ENCODE measurements around the gene PFKM.
A peak's percentile ranks its signal among the peaks of the same experiment; 100 is the strongest.
"Not testable (repeated sequence)": the region's sequence is repeated elsewhere in the genome, so short reads cannot be mapped to it uniquely, and the experiment has no call there.

The PFKM gene

DNA sequence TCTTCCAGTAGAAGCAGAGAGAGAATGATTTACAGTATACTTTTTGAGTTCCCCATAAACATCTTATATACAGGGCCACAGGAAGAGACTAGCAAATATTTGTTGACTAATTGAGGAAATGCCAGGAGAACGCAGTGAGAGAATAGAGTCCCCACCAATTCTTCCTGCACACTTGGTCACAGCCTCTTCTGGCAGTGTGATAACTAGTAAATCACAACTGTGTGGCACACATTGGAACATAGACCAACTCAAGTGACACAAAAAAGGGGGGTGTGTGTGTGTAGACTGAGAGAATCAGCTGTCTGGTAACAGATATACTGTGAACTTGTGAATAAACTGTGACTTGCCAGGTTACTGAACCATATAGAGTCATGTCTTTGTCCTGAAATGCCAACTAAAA lies 10.2 kb downstream of the PFKM start:
- Histone ChIP-seq H3K9me3 (ENCODE audit: control insufficient read depth, insufficient read depth, low read depth, low read length) (no peaks in the 10 kb centered on the region), H3K27ac (ENCODE audit: low read depth, low read length) (no peak overlapping the region), H3K9ac (ENCODE audit: low read length) (no peak overlapping the region), H3K4me3 (ENCODE audit: low read depth, low read length) (no peak overlapping the region), H3K36me3 (ENCODE audit: control insufficient read depth, insufficient read depth, low read length) (peaks cover 79% of the 10 kb centered on the region), H3K27me3 (ENCODE audit: control insufficient read depth, insufficient read depth, low read length) (no peaks in the 10 kb centered on the region), H3K4me1 (ENCODE audit: control insufficient read depth, insufficient read depth, low read length) (no peaks in the 10 kb centered on the region)

DNA sequence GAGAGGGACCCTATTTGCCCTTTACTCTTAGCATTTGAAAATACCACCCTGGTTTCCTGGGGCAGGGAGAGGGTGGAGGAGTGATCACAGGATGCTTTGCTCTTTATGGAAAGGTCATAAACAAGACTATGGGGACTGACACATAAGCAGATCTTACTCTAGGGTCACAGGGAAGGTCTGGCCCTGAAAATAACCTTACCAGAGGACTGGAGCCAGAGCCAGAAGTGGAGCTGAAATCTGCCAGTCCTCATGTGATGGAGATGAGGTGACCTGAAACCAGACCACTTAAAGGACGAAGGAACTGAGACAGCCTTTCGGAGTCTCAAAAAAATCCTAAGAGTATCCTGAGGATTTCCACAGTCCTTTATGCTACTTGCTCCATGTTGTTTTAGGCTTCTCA lies 12.4 kb downstream of the PFKM start:
- no peak overlapping the region for H3K9ac ChIP-seq (ENCODE audit: low read length)
- no peaks in the 10 kb centered on the region for H3K27me3 ChIP-seq (ENCODE audit: control insufficient read depth, insufficient read depth, low read length)
- H3K4me1 ChIP-seq (ENCODE audit: control insufficient read depth, insufficient read depth, low read length), result no peaks in the 10 kb centered on the region
- H3K9me3 ChIP-seq (ENCODE audit: control insufficient read depth, insufficient read depth, low read depth, low read length), result no peaks in the 10 kb centered on the region
- no peak overlapping the region for H3K4me3 ChIP-seq (ENCODE audit: low read depth, low read length)
- H3K27ac ChIP-seq (ENCODE audit: low read depth, low read length), result no peak overlapping the region
- H3K36me3 ChIP-seq (ENCODE audit: control insufficient read depth, insufficient read depth, low read length), result peaks cover 76% of the 10 kb centered on the region

DNA sequence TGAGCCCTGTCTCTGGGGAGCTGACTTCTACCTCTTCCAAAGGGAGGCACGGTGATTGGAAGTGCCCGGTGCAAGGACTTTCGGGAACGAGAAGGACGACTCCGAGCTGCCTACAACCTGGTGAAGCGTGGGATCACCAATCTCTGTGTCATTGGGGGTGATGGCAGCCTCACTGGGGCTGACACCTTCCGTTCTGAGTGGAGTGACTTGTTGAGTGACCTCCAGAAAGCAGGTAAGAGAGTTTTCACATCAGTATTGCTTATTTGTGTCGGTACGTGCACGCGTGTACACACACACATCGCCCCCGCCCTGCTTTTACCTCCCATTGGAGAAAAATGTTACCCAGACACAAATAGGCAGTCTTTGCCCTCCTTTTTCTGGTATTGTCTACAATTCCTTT lies 13.7 kb downstream of the PFKM start:
- H3K9me3 ChIP-seq (ENCODE audit: control insufficient read depth, insufficient read depth, low read depth, low read length), result no peaks in the 10 kb centered on the region
- H3K4me3 ChIP-seq (ENCODE audit: low read depth, low read length), result no peak overlapping the region
- H3K9ac ChIP-seq (ENCODE audit: low read length), result no peak overlapping the region
- peaks cover 74% of the 10 kb centered on the region for H3K36me3 ChIP-seq (ENCODE audit: control insufficient read depth, insufficient read depth, low read length)
- H3K4me1 ChIP-seq (ENCODE audit: control insufficient read depth, insufficient read depth, low read length), result no peaks in the 10 kb centered on the region
- no peak overlapping the region for H3K27ac ChIP-seq (ENCODE audit: low read depth, low read length)
- H3K27me3 ChIP-seq (ENCODE audit: control insufficient read depth, insufficient read depth, low read length), result no peaks in the 10 kb centered on the region

DNA sequence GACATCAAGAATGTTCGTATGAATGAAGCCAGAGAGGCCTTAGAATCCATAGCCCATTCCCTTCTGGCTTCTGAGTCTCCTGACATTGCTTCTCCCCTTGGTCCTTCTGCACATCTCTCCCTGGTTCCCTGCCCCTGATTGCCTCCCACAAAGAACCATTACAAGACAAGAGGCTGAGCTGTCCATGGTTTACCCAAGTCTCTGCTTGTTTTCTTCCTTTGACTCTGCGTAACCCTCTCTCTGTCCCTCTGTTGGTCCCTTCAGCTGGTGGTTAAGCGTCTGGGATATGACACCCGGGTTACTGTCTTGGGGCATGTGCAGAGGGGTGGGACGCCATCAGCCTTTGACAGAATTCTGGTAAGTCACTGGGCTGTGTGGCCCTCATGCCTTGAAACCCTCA lies 15.9 kb downstream of the PFKM start:
- Histone ChIP-seq H3K27me3 (ENCODE audit: control insufficient read depth, insufficient read depth, low read length) (no peaks in the 10 kb centered on the region), H3K9ac (ENCODE audit: low read length) (no peak overlapping the region), H3K4me3 (ENCODE audit: low read depth, low read length) (no peak overlapping the region), H3K9me3 (ENCODE audit: control insufficient read depth, insufficient read depth, low read depth, low read length) (no peaks in the 10 kb centered on the region), H3K27ac (ENCODE audit: low read depth, low read length) (no peak overlapping the region), H3K4me1 (ENCODE audit: control insufficient read depth, insufficient read depth, low read length) (no peaks in the 10 kb centered on the region), H3K36me3 (ENCODE audit: control insufficient read depth, insufficient read depth, low read length) (peaks cover 78% of the 10 kb centered on the region)

DNA sequence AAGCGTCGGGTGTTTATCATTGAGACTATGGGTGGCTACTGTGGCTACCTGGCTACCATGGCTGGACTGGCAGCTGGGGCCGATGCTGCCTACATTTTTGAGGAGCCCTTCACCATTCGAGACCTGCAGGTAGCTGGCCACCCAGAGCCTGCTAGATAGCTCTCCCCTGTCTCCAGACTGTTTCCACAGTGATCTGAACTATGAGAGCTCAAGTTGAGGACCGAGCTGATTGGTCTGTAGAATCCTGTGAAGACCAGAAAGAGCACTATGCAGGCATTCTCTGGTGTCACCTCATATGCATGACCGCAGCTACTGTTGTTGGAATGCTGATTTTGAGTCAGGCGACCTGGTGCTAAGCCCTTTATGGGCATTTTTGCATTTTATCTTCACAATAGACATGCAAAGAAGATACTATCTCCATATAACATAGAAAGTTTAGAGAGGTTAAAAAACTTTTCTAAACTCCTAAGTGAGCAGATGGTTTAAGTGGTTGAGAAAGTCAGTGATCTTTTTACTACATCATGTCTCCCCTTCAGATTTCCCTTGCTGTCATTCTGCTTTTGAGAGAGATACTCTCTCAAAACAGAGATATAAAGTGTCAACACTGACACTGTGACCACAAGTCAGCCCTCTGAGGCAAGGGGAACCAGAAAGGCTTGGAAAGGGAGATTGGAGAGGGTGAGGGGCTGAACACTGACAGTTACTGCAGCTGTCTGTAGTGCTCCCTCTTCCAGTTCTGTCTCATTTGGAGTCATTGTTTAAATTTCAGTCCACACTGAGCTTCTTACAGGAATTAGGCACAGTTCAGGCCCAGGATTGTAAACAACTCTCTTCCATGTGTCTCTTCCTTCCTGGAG lies 23.9 kb downstream of the PFKM start:
- no peak overlapping the region for H3K9ac ChIP-seq (ENCODE audit: low read length)
- H3K27me3 ChIP-seq (ENCODE audit: control insufficient read depth, insufficient read depth, low read length), result no peaks in the 10 kb centered on the region
- no peak overlapping the region; the same call in 1 of the 2 replicates for H3K27ac ChIP-seq (ENCODE audit: low read depth, low read length)
- H3K4me3 ChIP-seq (ENCODE audit: low read depth, low read length), result no peak overlapping the region; the same call in 1 of the 2 replicates
- peaks cover 86% of the 10 kb centered on the region for H3K36me3 ChIP-seq (ENCODE audit: control insufficient read depth, insufficient read depth, low read length)
- H3K4me1 ChIP-seq (ENCODE audit: control insufficient read depth, insufficient read depth, low read length), result peaks cover 11% of the 10 kb centered on the region
- H3K9me3 ChIP-seq (ENCODE audit: control insufficient read depth, insufficient read depth, low read depth, low read length), result no peaks in the 10 kb centered on the region

DNA sequence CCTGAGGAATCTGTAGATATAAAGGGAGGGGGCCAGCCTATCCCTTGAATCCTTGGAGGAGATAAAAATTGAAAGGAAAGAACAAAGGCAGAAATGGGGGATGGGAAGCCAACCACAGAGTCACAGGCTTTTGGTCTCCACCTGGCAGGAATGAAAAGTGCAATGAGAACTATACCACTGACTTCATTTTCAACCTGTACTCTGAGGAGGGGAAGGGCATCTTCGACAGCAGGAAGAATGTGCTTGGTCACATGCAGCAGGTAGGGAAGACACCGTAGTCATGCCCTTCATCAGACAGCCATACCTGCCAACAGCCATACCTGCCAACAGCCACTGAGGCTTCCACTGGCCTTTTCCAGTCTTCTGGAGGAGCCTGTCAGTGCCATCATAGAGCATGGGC lies 24.7 kb downstream of the PFKM start:
- H3K27ac ChIP-seq (ENCODE audit: low read depth, low read length), result no peak overlapping the region
- peaks cover 11% of the 10 kb centered on the region for H3K4me1 ChIP-seq (ENCODE audit: control insufficient read depth, insufficient read depth, low read length)
- no peak overlapping the region for H3K9ac ChIP-seq (ENCODE audit: low read length)
- H3K27me3 ChIP-seq (ENCODE audit: control insufficient read depth, insufficient read depth, low read length), result no peaks in the 10 kb centered on the region
- peaks cover 83% of the 10 kb centered on the region for H3K36me3 ChIP-seq (ENCODE audit: control insufficient read depth, insufficient read depth, low read length)
- H3K4me3 ChIP-seq (ENCODE audit: low read depth, low read length), result no peak overlapping the region
- no peaks in the 10 kb centered on the region for H3K9me3 ChIP-seq (ENCODE audit: control insufficient read depth, insufficient read depth, low read depth, low read length)

DNA sequence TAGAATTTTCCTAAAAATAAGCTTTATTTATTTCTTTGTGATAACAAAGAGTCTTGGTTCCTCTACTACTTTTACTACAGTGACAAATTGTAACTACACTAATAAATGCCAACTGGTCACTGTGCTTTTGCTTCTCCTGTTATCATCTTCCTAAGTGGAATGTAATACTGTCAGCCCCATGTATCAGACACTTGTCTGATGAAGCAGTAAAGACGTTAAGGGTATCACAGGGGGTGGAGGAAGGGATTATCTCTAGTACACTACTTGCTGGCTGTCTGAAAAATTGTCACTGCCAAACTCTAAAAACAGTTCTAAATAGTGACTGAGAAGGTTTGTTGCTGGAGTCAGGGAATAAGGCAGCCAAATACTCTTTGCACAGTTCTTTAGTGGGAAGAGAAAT lies 26.8 kb downstream of the PFKM start:
- H3K9me3 ChIP-seq (ENCODE audit: control insufficient read depth, insufficient read depth, low read depth, low read length), result no peaks in the 10 kb centered on the region
- no peak overlapping the region for H3K27ac ChIP-seq (ENCODE audit: low read depth, low read length)
- peaks cover 73% of the 10 kb centered on the region for H3K36me3 ChIP-seq (ENCODE audit: control insufficient read depth, insufficient read depth, low read length)

DNA sequence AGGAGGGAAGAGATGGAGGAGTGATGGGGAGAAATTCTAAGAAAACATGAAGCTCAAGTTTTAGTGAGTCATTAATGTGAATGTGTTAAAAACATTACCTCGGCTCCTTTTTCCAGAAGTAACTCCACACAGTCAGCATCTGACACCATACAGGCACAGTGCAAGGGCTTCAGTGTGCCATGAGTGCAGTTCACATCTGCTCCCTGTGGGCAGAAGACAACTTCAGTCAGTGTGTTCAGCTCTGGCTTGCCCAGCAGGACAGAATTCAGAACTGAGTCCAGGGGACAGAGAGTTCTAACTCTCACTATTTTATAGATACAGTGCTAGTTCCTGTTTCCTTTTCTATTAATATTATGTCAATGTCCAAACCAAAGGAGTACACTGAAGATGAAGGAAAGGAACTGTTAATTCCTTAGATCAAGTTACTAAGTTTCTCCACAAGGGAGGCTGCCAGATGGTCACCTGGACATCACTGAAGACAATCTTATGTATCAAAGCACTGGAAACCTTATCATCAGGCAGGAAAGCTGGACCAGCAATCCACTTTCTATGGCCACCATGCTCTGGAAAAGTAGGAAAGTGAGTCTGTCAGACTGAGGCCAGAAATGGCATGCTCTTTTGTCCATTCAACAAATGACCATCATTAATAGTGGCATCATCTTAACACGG lies 32.1 kb downstream of the PFKM start:
- Histone ChIP-seq H3K27ac (ENCODE audit: low read depth, low read length) (no peak overlapping the region), H3K4me1 (ENCODE audit: control insufficient read depth, insufficient read depth, low read length) (no peaks in the 10 kb centered on the region), H3K27me3 (ENCODE audit: control insufficient read depth, insufficient read depth, low read length) (no peaks in the 10 kb centered on the region), H3K9me3 (ENCODE audit: control insufficient read depth, insufficient read depth, low read depth, low read length) (no peaks in the 10 kb centered on the region), H3K4me3 (ENCODE audit: low read depth, low read length) (no peak overlapping the region), H3K9ac (ENCODE audit: low read length) (no peak overlapping the region), H3K36me3 (ENCODE audit: control insufficient read depth, insufficient read depth, low read length) (peaks cover 23% of the 10 kb centered on the region)

More for the DNA sequence above, 26.8 kb downstream of the PFKM start:
- Histone ChIP-seq H3K9ac (ENCODE audit: low read length) (no peak overlapping the region), H3K4me3 (ENCODE audit: low read depth, low read length) (no peak overlapping the region), H3K4me1 (ENCODE audit: control insufficient read depth, insufficient read depth, low read length) (peaks cover 11% of the 10 kb centered on the region), H3K27me3 (ENCODE audit: control insufficient read depth, insufficient read depth, low read length) (no peaks in the 10 kb centered on the region)

DNA sequence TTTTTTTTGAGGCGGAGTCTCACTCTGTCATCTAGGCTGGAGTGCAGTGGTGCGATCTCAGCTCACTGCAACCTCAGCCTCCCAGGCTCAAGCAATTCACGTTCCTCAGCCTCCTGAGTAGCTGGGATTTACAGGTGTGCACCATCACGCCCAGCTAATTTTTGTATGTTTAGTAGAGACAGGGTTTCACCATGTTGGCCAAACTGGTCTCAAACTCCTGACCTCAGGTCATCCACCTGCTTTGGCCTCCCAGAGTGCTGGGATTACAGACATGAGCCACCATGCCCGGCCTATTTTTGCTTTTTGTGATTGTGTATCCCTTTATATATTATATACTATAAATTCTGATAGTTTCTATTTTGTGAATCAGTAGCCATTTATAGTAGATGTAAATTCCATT lies 36.6 kb downstream of the PFKM start:
- not testable (repeated sequence) for H3K4me1 ChIP-seq (ENCODE audit: control insufficient read depth, insufficient read depth, low read length); H3K36me3 ChIP-seq (ENCODE audit: control insufficient read depth, insufficient read depth, low read length); H3K9ac ChIP-seq (ENCODE audit: low read length); H3K4me3 ChIP-seq (ENCODE audit: low read depth, low read length); H3K27me3 ChIP-seq (ENCODE audit: control insufficient read depth, insufficient read depth, low read length); H3K9me3 ChIP-seq (ENCODE audit: control insufficient read depth, insufficient read depth, low read depth, low read length); H3K27ac ChIP-seq (ENCODE audit: low read depth, low read length)

DNA sequence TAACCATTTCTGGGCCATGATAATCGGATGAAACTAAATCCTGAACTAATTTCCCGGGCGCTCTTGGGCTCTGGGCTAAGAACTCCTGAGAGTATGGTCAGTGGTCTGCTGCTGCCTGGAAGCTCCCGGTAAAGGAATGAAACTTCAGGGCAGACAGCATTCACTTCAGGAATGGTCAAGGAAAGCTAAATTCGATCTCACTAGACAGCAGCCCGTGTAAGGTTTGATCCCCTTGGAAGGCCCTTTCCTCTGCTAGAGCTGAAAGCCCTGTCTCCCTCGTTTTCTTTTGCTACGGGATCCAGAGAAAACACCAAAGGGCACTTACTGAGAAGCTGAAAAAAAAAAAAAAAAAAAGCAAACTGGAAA lies 37.5 kb downstream of the PFKM start:
- Histone ChIP-seq H3K4me1 (ENCODE audit: control insufficient read depth, insufficient read depth, low read length) (no peaks in the 10 kb centered on the region), H3K27me3 (ENCODE audit: control insufficient read depth, insufficient read depth, low read length) (peaks cover 5% of the 10 kb centered on the region; the same call in 1 of the 2 replicates), H3K9me3 (ENCODE audit: control insufficient read depth, insufficient read depth, low read depth, low read length) (no peaks in the 10 kb centered on the region), H3K4me3 (ENCODE audit: low read depth, low read length) (peak overlapping the region; percentile 94), H3K27ac (ENCODE audit: low read depth, low read length) (no peak overlapping the region), H3K9ac (ENCODE audit: low read length) (no peak overlapping the region), H3K36me3 (ENCODE audit: control insufficient read depth, insufficient read depth, low read length) (no peaks in the 10 kb centered on the region)

Data from HUES6 (cell line).